Measurements from ENCODE around the gene ZNF543. TPM values are rescaled to one million over a fixed set of nuclear protein-coding genes. Genes with fewer than 3 reads are reported as not detected.
A peak's percentile ranks its signal among the peaks of the same experiment; 100 is the strongest.

ZNF543 gene
- total and polyA plus RNA-seq, 2 of the 13 experiments (the other 11 are each of a cell fraction or from before 2014, with no cell fraction given), result 2.1 to 8.9 TPM

- TF ChIP-seq, protein P1, sequence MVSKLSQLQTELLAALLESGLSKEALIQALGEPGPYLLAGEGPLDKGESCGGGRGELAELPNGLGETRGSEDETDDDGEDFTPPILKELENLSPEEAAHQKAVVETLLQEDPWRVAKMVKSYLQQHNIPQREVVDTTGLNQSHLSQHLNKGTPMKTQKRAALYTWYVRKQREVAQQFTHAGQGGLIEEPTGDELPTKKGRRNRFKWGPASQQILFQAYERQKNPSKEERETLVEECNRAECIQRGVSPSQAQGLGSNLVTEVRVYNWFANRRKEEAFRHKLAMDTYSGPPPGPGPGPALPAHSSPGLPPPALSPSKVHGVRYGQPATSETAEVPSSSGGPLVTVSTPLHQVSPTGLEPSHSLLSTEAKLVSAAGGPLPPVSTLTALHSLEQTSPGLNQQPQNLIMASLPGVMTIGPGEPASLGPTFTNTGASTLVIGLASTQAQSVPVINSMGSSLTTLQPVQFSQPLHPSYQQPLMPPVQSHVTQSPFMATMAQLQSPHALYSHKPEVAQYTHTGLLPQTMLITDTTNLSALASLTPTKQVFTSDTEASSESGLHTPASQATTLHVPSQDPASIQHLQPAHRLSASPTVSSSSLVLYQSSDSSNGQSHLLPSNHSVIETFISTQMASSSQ (IDR thresholded peaks at IDR 0.05; ENCODE audit: low read depth), result no peak
- TF ChIP-seq, protein P1 (CRISPR knock-in tag; IDR thresholded peaks at IDR 0.05; ENCODE audit: borderline replicate concordance), result peak; percentile 4; the same call in 1 of the 2 replicates
- TF ChIP-seq RCOR2 (CRISPR knock-in tag; IDR thresholded peaks at IDR 0.05), result peak; percentile 51; the same call in 1 of the 2 replicates
- peak; percentile 87 for TF ChIP-seq ARNT2 (CRISPR knock-in tag; IDR thresholded peaks at IDR 0.05; ENCODE audit: low read depth)
- TF ChIP-seq ZNF124 (CRISPR knock-in tag; IDR thresholded peaks at IDR 0.05), result peak; percentile 37; the same call in 1 of the 2 replicates
- peak; percentile 83 for TF ChIP-seq NCOA2 (CRISPR knock-in tag; IDR thresholded peaks at IDR 0.05)
- TF ChIP-seq FOSL2 (CRISPR knock-in tag; IDR thresholded peaks at IDR 0.05), result peak; percentile 78
- TF ChIP-seq ZNF746 (CRISPR knock-in tag; IDR thresholded peaks at IDR 0.05), result no peak; the same call in 1 of the 2 replicates
- peak; percentile 82; the same call in 1 of the 2 replicates for TF ChIP-seq JUN (CRISPR knock-in tag; IDR thresholded peaks at IDR 0.05)
- TF ChIP-seq TBX2 (CRISPR knock-in tag; IDR thresholded peaks at IDR 0.05; ENCODE audit: borderline replicate concordance), result no peak
- TF ChIP-seq EEA1 (CRISPR knock-in tag; IDR thresholded peaks at IDR 0.05; ENCODE audit: borderline replicate concordance), result no peak
- TF ChIP-seq ZNF263 (CRISPR knock-in tag; IDR thresholded peaks at IDR 0.05), result peak; percentile 81
- peak; percentile 11; the same call in 1 of the 2 replicates for TF ChIP-seq RAD21 (CRISPR knock-in tag; IDR thresholded peaks at IDR 0.05)
- no peak; the same call in 1 of the 2 replicates for TF ChIP-seq POGK (CRISPR knock-in tag; conservative IDR thresholded peaks at IDR 0.05)
- no peak; the same call in 1 of the 2 replicates for TF ChIP-seq ARID4A (CRISPR knock-in tag; IDR thresholded peaks at IDR 0.05; ENCODE audit: borderline replicate concordance)
- peak; percentile 91; the same call in 1 of the 2 replicates for TF ChIP-seq ZFP36L1 (CRISPR knock-in tag; IDR thresholded peaks at IDR 0.05)
- TF ChIP-seq ZNF20 (CRISPR knock-in tag; IDR thresholded peaks at IDR 0.05), result 0 out of 2 replicates have a peak, but pooled peaks have one; percentile 76
These were observed 40.7 kb upstream of the ZNF543 start (continued) for GRCh38 chr19:57279418-57280164.
